NCI-H2196 (cell line): Measurements from ENCODE around the gene CASK.

Experiments
- DNase-seq: peaks from one replicate; lab custom pipeline; 2025; ENCODE audit not compliant: unreplicated experiment; lab: John Stamatoyannopoulos, UW

CASK gene

GRCh38 chrX:41480508-41481260 is 442.7 kb downstream of the CASK start:
- no peak for DNase-seq

DNA sequence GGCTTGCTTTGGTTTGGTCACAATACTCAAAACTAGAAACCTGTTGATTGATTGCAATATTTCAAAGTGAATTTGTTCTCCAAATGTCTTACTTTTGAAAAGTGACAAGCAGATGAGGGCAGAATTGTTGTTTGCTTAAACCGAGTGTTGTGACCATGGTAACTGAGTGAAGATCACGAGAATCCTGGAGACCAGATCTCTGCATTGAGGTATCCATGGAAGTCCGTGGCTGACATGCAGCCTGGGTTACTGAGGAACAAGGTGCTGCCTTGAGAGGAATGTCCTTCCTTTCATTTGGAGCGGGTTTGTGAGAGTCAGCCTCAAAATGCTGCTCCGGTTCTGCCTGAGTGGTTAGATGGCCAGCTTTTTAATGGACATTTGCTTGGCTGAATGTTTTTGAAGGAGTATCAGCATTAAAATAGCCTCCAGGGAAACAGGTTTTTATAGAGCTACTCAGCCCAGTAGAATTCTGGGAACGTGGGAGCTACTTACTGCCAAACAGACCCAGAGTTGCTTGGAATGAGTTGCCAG is 444.9 kb downstream of the CASK start:
- DNase-seq, result no peak

DNA sequence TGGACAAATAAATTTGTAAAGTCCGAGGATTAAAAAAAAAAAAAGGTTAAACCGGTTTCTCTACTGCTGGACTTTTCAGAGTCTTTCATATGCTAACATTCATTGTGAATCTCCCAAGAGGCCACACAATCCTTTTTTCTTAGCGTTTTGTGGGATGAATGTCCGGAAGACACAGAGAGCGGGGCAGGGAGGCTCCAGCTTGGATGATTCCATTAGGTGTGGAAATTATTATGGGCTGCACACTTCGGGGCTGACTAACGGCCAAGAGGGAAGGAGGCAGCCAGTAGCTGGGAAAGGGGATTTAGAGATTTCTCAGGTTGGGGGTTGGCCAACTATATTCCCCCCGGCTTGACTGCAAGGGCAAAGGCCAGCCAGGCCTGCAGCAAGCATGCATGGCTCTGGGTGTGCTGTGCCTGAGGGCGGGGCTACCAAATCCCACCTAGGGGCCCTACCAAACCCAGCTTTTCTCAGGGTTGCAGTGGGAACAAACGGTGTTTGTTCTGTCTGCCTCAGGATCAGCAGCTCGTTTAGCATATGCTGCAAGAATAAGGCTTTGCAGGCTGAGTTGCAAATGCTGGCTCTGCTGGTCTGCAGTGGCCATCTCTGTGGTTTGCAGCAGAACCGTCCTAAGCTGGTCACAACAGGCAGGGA is 447.6 kb downstream of the CASK start:
- no peak for DNase-seq

- no peak for DNase-seq
Measured at GRCh38 chrX:41475191-41475590, 448.2 kb downstream of the CASK start.

- no peak for DNase-seq
Measured at GRCh38 chrX:41474726-41475100, 448.6 kb downstream of the CASK start.

DNA sequence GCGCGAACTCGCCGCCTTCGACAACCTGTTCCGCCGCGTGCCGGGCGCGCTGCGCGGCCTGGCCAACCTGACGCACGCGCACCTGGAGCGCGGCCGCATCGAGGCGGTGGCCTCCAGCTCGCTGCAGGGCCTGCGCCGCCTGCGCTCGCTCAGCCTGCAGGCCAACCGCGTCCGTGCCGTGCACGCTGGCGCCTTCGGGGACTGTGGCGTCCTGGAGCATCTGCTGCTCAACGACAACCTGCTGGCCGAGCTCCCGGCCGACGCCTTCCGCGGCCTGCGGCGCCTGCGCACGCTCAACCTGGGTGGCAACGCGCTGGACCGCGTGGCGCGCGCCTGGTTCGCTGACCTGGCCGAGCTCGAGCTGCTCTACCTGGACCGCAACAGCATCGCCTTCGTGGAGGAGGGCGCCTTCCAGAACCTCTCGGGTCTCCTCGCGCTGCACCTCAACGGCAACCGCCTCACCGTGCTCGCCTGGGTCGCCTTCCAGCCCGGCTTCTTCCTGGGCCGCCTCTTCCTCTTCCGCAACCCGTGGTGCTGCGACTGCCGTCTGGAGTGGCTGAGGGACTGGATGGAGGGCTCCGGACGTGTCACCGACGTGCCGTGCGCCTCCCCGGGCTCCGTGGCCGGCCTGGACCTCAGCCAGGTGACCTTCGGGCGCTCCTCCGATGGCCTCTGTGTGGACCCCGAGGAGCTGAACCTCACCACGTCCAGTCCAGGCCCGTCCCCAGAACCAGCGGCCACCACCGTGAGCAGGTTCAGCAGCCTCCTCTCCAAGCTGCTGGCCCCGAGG is 449.2 kb downstream of the CASK start:
- DNase-seq, result no peak

DNA sequence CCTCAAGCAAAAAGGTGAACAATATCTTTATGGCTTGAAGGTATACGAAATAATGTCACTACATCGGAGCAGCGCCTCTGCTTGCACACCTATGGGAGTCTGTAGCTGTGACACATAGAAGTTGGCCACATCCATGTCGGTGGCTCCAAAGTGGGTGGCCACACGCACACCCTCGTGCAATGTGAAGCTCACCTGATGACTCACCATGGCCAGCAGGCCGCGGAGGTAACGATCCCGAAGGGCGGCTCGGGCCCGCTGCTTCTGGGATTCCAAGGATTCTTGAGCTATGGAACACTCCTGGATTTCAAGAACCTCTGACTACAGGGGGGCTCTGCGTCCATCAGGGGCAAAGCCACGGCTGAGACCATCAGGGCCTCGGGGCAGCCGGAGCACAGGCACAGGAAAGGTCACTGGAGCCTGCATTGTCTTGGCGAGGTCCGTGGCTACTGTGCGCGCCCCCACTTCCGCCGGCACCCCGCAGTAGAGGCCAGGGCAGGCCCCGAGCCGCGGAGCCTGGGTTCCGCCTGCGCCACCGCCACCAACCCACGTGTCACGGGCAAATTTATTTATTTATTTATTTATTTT is 451.0 kb downstream of the CASK start:
- no peak for DNase-seq

DNA sequence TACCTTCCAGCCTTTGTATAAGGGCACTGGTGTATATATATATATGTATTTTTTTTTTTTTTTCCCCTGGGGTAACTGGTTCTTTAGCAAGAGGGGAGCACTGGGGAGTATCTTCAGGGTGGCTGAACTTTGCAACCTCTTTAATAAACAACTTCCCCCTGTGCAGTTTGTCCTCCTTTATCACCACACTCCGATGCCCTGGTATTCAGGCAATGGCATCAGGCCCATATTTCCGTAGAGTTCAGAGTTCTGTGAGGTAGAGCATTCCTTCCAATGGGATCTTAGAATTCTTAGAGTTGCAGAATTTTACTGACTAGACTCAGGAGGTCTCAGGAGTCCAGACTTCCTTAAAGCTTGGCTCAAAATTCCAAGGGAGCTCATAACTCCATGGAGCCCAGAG is 451.6 kb downstream of the CASK start:
- no peak for DNase-seq

DNA sequence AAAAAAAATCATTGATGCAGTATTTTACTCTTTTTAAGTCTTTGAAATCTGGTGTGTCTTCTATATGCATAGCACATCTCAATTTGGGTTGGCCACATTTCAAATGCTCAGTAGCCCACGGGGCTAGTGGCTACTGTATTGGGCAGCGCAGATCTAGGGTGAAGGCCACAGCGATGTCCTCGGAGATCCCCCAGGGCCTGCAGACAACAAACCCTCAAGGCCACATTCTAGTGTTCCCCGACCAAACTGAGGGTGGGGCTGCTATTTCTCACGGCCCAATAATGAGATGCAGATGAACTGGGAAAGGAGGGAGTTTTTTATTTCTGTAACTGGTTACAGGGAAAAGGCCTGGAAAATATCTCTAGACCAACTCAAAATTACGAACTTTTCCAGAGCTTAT is 452.6 kb downstream of the CASK start:
- no peak for DNase-seq

DNA sequence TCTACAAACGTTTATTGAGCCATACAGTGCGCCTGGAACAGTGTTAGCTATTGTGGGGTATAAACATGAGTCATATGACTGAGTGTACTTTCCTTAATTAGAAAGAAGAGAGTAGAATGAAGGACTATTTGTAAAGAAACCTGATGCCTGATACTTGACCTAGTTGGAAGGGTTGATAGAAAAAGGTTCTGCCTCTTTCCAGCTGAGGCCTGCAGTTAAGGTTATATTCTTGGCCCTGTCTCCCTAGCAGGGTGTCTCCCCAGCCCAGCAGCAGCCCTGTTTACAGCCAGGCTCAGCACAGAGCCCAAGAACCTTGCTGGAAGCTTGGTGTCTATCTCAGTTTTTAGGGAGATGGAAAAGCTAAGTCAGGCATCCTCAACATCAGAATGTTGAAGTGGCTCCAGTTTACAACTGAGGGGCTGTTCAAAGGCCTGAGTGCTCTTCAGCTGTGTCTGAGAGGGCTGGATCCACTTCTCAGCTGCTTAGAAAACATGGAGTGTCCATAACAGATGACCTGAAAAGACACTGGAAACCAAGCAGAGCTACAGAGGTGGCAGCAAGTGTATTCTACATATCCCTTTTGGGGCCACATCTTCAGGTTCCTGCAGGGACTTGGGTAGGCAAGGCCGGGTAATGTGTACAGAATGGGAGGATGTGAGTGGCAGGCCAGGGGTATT is 454.6 kb downstream of the CASK start:
- peak; percentile 62 for DNase-seq
